ENCODE results near the gene RFXANK. TPM values are rescaled to one million over a fixed set of nuclear protein-coding genes. Genes with fewer than 3 reads are reported as not detected.
A peak's percentile ranks its signal among the peaks of the same experiment; 100 is the strongest.
"Not testable (repeated sequence)": the region's sequence is repeated elsewhere in the genome, so short reads cannot be mapped to it uniquely, and the experiment has no call there.

RFXANK gene, protein sequence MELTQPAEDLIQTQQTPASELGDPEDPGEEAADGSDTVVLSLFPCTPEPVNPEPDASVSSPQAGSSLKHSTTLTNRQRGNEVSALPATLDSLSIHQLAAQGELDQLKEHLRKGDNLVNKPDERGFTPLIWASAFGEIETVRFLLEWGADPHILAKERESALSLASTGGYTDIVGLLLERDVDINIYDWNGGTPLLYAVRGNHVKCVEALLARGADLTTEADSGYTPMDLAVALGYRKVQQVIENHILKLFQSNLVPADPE
- 10 to 100 TPM; 88.9 to 95.8 TPM for total RNA-seq

DNA sequence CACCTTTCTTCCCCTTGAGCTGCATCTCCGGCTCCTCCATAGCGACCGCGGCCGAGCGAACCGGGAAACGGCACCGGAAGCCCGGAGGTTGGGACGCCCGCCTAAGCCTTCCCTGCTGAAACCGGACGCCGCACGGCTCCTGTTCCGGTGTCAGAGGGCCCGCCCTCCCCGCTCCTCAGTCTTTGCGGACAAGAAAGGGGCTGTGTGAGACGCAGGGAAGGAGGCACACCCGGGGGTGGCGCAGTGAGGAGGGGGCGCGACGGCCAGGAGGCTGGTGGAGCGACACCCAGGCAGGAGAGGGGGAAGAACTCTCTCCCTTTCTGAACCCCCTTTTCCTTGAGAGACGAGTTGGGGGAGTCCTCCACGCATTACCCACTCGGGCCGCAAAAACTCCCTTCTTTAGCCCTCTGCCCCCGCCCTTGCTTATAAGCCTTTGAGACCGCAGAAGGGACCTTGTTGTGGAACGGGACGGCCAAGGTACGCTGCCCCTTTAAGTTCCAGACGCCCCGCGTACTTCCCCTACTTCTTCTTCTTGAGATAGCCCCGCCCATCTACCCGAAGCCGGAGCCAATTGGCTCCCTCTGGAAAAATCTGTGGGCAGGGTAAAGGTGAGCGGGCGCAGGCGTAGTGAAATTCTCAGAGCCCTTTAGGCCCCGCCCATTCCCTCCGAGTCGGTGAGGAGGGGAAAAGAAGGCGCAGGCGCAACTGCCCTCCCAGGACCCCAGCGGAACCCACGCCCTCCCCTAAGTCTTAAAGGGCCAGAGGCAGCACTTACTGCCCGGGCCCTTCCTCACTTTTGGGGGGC, at the start of gene RFXANK, which contains the start of gene BORCS8:
RFXANK (plus strand) TSS at position 181 of the 805 bp plus-strand sequence. CDS start 1,689 bp downstream, outside the sequence.
BORCS8 (minus strand) TSS at position 75 of the 805 bp plus-strand sequence; CDS start at position 40, 35 bp downstream.
- peak within 1 kb of the TSS; percentile 98 for H3K27ac Mint-ChIP-seq
- peak within 1 kb of the TSS; percentile 90 for H3K4me3 Mint-ChIP-seq
- peaks cover 11% of the 10 kb centered on the region for H3K4me1 Mint-ChIP-seq
- H3K36me3 Mint-ChIP-seq (ENCODE audit: low read depth), result peaks cover 47% of the 10 kb centered on the region
- no peaks in the 10 kb centered on the region for H3K9me3 Mint-ChIP-seq
- ATAC-seq (replicated peaks), result peak; percentile 93
- no peaks in the 10 kb centered on the region for H3K27me3 Mint-ChIP-seq

DNA sequence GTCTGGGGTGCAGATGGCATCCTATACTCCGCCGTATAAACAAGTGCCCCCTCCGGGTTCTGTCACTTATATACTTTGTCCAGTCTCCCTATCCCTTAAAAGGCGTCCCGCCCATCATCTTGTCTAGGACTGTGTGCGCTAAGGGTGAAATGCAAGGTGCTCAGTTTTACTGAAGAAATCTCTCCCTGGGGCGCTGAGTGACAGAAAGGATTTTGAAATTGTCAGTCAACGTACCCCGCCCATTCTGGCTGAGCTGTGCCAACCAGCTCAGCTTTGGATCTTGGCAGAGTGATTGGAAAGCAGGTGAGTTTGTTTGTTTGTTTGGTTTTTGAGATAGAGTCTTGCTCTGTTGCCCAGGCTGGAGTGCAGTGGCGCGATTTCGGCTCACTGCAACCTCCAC, 49.7 kb upstream of the RFXANK start:
- Mint-ChIP-seq H3K27me3 (no peaks in the 10 kb centered on the region), H3K4me1 (peaks cover 15% of the 10 kb centered on the region), H3K27ac (no peak overlapping the region), H3K9me3 (no peaks in the 10 kb centered on the region), H3K4me3 (no peak overlapping the region), H3K36me3 (ENCODE audit: low read depth) (no peaks in the 10 kb centered on the region)
- no peak for ATAC-seq (replicated peaks)

DNA sequence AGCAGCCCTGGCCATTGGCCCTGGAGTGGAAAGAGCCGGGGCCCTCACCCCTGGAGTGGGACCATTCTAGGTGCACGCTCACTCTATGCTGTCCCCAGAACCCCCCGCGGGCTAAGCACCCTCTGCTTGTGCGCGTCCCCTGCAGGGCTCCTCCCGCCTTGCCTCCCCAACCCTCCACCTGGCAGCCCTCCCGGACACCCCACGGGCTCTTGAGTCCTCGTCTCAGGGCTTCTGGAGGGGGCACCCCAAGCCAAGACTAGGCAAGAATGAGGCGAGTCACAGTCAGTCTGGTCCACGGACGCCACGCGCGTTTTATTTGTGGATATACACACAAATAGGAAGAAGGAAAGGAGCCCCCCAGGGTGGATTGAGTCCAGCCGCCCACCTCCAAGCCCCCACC, 46.8 kb upstream of the RFXANK start:
- H3K4me3 Mint-ChIP-seq, result no peak overlapping the region
- H3K4me1 Mint-ChIP-seq, result no peaks in the 10 kb centered on the region

DNA sequence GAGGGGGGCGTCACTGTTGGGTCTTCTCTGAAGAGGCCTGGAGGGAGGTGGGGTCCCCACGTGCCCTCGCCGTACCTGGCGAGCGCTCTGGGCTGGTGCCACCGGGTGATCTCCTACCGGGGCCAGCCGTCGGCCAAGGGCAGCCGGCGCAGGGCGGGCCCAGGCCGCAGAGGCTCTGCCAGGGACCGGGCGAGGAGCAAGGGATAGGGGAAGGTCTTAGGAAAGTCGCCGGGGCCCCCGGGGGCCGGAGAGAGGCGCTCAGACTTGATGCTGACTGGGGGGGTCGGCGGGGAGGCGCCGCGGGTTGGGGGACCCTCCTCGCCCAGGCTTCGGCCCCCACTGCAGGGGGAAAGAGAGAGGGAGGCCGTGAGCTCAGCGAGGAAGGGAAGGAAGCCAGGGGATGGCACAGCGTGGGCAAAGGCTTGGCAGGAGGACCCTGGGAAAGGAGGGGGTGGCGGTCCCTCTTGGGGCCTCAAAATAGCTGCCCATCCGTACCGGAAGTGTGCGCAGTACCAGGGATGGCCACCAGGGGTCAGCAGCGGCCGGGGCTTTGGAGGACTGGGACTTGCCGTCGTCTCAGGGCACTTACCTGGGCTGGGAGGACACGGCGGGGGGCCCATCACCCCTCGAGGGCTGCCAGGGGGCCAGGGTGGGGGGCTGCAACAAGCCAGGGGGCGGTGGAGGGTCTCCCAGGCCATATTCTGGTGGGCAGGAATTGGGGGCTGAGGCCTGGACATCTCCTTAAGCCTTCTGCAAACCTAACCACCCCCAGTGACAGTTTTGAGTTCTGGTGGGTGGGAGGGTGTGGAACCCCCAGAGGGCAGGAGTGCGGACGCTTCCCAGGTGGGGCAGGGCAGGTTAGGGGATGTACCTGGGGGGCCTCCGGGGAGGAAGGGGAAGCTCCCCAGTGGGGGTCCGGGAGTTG, 46.1 kb upstream of the RFXANK start:
- Mint-ChIP-seq H3K4me3 (no peak overlapping the region), H3K9me3 (no peaks in the 10 kb centered on the region), H3K4me1 (no peaks in the 10 kb centered on the region), H3K27ac (no peak overlapping the region), H3K36me3 (ENCODE audit: low read depth) (no peaks in the 10 kb centered on the region), H3K27me3 (no peaks in the 10 kb centered on the region)
- peak; percentile 88 for ATAC-seq (replicated peaks)

More for the DNA sequence above, 46.8 kb upstream of the RFXANK start:
- no peak overlapping the region for H3K27ac Mint-ChIP-seq
- H3K36me3 Mint-ChIP-seq (ENCODE audit: low read depth), result no peaks in the 10 kb centered on the region
- no peaks in the 10 kb centered on the region for H3K9me3 Mint-ChIP-seq
- no peaks in the 10 kb centered on the region for H3K27me3 Mint-ChIP-seq
- ATAC-seq (replicated peaks), result no peak

DNA sequence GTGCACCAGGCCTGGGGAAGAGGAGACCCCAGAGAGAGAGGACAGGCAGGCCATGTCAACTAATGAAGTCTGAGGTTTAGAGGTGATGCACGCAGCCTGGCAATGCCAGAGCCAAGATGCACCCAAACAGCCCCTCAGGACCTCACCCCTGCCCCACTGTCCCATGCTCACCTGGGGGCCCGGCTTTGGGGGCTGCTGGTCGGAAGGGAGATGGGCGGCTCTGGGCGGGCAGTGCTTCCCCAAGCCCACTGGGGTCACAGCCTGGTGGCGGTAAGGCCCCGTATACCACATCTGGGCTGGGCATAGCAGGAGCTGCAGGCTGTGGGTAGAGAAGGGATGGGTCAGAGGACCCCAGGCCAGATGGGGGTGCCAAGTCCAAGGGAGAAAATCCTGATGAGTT, 45.2 kb upstream of the RFXANK start:
- Mint-ChIP-seq H3K36me3 (ENCODE audit: low read depth) (no peaks in the 10 kb centered on the region), H3K4me1 (no peaks in the 10 kb centered on the region), H3K4me3 (no peak overlapping the region), H3K9me3 (no peaks in the 10 kb centered on the region), H3K27ac (no peak overlapping the region), H3K27me3 (no peaks in the 10 kb centered on the region)
- no peak for ATAC-seq (replicated peaks)

DNA sequence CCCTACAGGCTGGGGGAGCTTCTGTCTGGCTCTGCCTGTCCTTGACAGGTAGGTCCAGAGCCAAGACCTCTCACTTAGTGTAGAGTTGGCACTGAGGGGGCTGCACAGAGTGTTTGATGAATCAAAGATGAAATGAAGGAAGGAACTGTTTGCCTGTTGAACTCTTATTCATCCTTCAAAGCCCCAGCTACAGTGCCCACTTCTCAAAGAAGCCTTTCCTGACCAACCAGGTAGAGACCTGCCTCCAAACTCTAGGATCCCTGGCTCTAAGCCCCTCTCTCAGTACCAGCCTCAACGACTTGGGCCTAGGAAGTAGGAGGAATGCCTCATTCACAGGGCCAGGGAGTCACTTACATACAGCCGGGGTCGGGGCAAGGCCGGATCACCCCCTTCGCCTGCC, 44.7 kb upstream of the RFXANK start:
- Mint-ChIP-seq H3K4me3 (no peak overlapping the region), H3K9me3 (no peaks in the 10 kb centered on the region), H3K4me1 (no peaks in the 10 kb centered on the region), H3K27ac (no peak overlapping the region), H3K36me3 (ENCODE audit: low read depth) (no peaks in the 10 kb centered on the region), H3K27me3 (no peaks in the 10 kb centered on the region)
- ATAC-seq (replicated peaks), result no peak

DNA sequence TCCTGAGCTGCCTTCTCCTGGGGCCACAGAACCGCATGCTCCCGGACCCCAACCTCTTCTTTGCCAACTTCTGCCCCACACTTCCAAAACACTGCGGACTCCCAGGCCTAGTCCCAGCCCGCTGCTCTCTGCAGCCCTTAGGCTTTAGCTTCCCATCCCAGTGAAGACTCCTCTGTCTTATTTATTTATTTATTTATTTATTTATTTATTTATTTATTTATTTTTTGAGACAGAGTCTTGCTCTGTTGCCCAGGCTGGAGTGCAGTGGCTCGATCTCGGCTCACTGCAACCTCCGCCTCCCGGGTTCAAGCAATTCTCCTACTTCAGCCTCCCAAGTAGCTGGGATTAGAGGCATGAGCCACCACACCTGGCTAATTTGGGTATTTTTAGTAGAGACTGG, 43.6 kb upstream of the RFXANK start:
- H3K9me3 Mint-ChIP-seq; H3K27me3 Mint-ChIP-seq; H3K36me3 Mint-ChIP-seq (ENCODE audit: low read depth); H3K4me1 Mint-ChIP-seq; H3K27ac Mint-ChIP-seq; ATAC-seq (replicated peaks); H3K4me3 Mint-ChIP-seq: not testable (repeated sequence)

DNA sequence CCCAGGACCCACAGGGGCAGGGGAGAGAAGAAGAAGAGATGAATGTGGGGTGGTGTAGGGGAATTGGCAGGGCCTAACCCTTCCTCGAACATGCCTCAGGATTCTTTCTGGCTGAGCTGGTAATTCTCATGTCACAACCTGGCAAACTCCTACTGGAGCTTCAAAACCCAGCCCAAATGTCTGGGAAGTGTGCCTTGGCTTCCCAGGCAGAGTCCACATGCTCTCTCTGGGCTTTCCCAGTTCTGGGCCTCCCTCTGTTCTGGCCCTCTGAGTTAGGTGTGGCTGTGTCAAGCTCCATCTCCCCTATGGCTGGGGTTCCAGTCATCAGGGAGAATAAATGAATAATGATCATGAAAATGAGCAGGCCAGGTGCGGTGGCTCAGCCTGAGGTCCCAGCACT, 42.6 kb upstream of the RFXANK start:
- Mint-ChIP-seq H3K9me3 (no peaks in the 10 kb centered on the region), H3K4me3 (no peak overlapping the region), H3K4me1 (no peaks in the 10 kb centered on the region), H3K36me3 (ENCODE audit: low read depth) (no peaks in the 10 kb centered on the region), H3K27me3 (no peaks in the 10 kb centered on the region), H3K27ac (no peak overlapping the region)
- no peak for ATAC-seq (replicated peaks)

DNA sequence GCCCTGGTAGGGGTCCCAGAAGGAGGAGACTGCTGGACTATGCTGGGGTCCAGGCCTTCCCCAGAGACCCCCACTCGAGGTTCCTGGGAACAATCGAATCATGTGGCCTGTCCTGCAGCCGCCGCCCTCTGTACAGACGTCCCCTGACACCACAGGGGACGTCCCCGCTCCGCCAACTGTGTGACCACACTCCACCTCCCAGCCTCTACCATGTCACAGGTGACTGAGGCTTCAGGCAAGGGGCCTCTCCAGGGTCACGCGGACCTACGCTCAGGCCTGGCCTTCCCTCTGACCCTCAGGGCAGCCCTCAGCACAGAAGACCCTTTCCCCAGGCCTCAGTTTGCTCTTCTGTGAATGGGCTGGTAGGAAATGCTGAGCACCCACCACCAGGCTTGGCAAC, 40.6 kb upstream of the RFXANK start:
- H3K36me3 Mint-ChIP-seq (ENCODE audit: low read depth), result peaks cover 5% of the 10 kb centered on the region
- H3K27me3 Mint-ChIP-seq, result no peaks in the 10 kb centered on the region
- no peaks in the 10 kb centered on the region for H3K4me1 Mint-ChIP-seq
- H3K9me3 Mint-ChIP-seq, result no peaks in the 10 kb centered on the region
- no peak overlapping the region for H3K27ac Mint-ChIP-seq
- ATAC-seq (replicated peaks), result no peak
- H3K4me3 Mint-ChIP-seq, result no peak overlapping the region

DNA sequence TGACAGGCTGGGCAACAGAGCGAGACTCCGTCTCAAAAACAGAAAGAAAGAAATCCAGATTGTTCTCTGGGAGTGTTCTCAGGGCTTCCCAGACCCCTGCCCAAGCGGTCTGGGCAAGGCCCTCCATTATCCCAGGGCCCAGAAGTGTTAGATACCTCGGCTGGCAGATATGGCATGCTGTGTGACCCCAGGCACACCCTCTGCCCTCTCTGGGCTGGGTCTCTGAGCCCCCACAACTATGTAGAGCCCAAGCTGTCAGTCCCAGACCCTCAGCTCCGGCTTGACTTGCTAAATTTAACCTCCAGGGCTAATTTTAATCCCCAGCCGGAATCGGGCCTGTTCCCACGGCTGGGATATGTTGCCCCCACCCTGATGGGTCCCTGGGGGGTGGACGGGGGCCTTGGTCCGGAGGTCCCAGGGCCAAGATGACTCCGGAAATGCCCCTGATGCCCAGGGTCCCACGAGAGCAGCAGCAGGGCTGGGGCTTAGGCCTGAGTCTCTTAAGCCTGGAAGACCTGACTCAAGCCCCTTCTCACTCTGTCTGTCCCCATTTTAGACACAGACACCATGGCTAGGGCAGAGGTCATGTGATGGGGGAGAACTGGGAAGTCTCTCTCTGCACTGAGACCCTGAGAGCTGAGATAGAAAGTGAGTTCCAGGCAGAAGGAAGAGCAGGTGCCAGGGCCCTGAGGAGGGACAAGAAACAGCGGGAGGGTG, 39.2 kb upstream of the RFXANK start:
- ATAC-seq (replicated peaks), result no peak
- no peak overlapping the region for H3K27ac Mint-ChIP-seq
- H3K36me3 Mint-ChIP-seq (ENCODE audit: low read depth), result peaks cover 13% of the 10 kb centered on the region
- no peaks in the 10 kb centered on the region for H3K4me1 Mint-ChIP-seq
- no peaks in the 10 kb centered on the region for H3K9me3 Mint-ChIP-seq
- H3K4me3 Mint-ChIP-seq, result no peak overlapping the region
- H3K27me3 Mint-ChIP-seq, result no peaks in the 10 kb centered on the region

DNA sequence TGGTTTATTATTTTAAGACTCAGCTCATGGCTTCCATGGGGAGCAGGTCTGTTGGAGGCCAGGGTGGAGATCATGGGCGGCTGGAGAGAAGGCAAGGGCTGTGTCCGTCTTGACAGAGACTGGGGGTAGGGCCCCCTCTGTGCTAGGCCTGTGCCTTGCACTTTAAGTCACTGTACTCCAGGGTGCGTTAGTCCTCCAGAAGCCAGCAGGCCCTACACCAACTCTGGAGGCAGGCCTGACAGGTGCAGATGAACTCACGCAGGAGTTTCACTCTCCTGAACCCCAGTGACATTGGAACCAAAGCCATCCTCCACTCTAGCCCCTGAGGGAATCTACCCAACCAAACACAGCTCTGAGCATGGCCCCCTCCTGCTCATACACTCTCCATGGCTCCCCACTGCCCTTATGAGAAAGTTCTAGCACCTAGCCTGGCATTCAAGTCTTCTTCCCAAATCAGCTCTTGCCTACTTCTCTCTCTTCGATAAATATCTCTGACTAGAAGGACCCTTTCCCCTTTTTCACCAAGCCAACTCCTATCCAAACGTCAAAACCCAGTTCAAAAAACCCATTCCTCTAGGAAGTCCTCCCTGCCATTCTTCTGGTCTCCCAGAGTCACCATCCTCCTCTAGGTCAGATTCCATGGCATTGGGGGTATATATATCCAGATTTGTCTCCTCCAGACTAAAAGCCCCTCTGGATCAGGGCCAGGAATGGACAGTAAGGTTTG, 37.1 kb upstream of the RFXANK start:
- H3K27ac Mint-ChIP-seq, result no peak overlapping the region
- H3K36me3 Mint-ChIP-seq (ENCODE audit: low read depth), result peaks cover 13% of the 10 kb centered on the region
- no peak for ATAC-seq (replicated peaks)
- no peak overlapping the region for H3K4me3 Mint-ChIP-seq
- H3K9me3 Mint-ChIP-seq, result no peaks in the 10 kb centered on the region
- H3K27me3 Mint-ChIP-seq, result no peaks in the 10 kb centered on the region
- no peaks in the 10 kb centered on the region for H3K4me1 Mint-ChIP-seq

DNA sequence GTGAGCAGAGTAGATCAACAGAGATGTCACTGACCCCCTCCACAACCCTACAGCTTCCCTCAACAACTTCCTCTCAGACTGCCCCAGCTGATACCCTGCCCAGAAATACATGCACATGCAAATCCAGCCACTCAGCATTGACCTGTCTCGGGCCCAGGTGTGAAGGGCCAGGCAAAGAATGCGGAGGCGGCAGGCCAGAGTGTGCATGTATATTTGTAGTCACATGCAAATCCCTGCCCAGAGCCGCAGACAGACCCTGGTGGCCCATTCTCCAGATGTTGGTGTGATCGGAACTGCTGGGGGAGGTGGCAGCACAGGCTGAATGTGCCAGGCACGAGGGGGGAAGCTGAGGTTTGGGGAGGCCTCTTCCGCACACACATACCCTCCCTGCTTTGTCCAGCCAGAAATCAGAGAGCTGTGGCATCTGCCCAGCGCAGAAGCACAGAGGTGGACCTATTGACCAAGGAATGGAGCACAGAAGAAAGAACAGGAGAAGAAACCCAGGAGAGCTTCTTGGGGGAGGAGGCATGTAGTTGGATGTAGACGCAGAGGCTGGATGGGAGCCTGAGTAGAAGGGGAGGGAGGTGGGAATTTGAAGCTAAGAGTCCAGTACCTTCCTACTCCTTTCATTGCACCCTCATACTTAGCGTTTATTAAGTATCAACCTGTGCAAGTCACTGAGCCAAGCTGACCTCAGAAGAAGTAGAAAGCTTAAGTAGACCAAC, 36.4 kb upstream of the RFXANK start:
- H3K27ac Mint-ChIP-seq, result no peak overlapping the region
- H3K4me3 Mint-ChIP-seq, result no peak overlapping the region
- no peaks in the 10 kb centered on the region for H3K4me1 Mint-ChIP-seq
- H3K27me3 Mint-ChIP-seq, result no peaks in the 10 kb centered on the region
- H3K9me3 Mint-ChIP-seq, result no peaks in the 10 kb centered on the region
- no peak for ATAC-seq (replicated peaks)
- H3K36me3 Mint-ChIP-seq (ENCODE audit: low read depth), result peaks cover 13% of the 10 kb centered on the region

DNA sequence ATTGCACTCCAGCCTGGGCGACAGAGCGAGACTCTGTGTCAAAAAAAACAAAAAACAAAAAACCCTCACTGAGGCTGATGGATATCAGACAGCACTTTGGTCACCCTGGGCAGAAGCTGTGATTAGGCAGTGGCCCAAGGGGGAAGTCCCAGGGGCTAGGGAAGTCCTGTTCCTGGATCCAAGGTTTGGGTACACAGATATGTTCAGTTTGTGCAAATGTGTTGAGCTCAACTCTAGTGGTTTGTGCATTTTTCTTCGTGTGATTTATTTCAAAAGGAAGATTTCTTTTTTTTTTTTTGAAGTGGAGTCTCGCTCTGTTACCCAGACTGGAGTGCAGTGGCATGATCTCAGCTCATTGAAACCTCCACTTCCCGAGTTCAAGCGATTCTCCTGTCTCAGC, 34.2 kb upstream of the RFXANK start:
- Mint-ChIP-seq H3K4me1 (no peaks in the 10 kb centered on the region), H3K36me3 (ENCODE audit: low read depth) (peaks cover 13% of the 10 kb centered on the region), H3K27ac (no peak overlapping the region), H3K27me3 (no peaks in the 10 kb centered on the region), H3K4me3 (no peak overlapping the region), H3K9me3 (no peaks in the 10 kb centered on the region)
- ATAC-seq (replicated peaks), result no peak

Data from activated T-helper 17 cell treated with anti-CD3 and anti-CD28 coated beads, Interleukin-2, amount 50 U/mL, for 72 hours (primary cell).